RWPE2 (cell line): Measurements from ENCODE around the gene HIVEP2.

Experiments
- ATAC-seq: fragments of 200-7000 bp; cut with Tn5 transposase; 3 replicates; pipeline ENCODE4 v1.9.1; 2021; ENCODE audit warnings: low read depth
- DNase-seq: peaks from one replicate; pipeline ENCODE4 v3.0.0-alpha.2; 2020; ENCODE audit warnings: low spot score
- H3K27ac ChIP-seq: fragments of 450-650 bp; 2 replicates; pipeline ENCODE4 v1.5.1; 2017; ENCODE audit warnings: mild to moderate bottlenecking; ENCODE audit not compliant: poor library complexity, severe bottlenecking
- H3K27me3 ChIP-seq: fragments of 250-450 bp; sonication (Bioruptor Pico); 2 replicates; pipeline ENCODE4 v1.5.1; 2021; ENCODE audit warnings: mild to moderate bottlenecking, moderate library complexity; ENCODE audit not compliant: insufficient read depth, poor library complexity, severe bottlenecking
- H3K36me3 ChIP-seq: fragments of 250-450 bp; sonication (Bioruptor Pico); 2 replicates; pipeline ENCODE4 v1.5.1; 2020; ENCODE audit warnings: low read depth, mild to moderate bottlenecking, moderate library complexity
- H3K4me1 ChIP-seq: fragments of 250-450 bp; sonication (Bioruptor Pico); 2 replicates; pipeline ENCODE4 v1.5.1; 2021; ENCODE audit warnings: mild to moderate bottlenecking, moderate library complexity; ENCODE audit not compliant: insufficient read depth, poor library complexity, severe bottlenecking
- H3K4me3 ChIP-seq: fragments of 250-450 bp; sonication (Bioruptor Pico); 2 replicates; pipeline ENCODE4 v1.5.1; 2021; ENCODE audit warnings: mild to moderate bottlenecking, moderate library complexity; ENCODE audit not compliant: severe bottlenecking
- H3K9me3 ChIP-seq: fragments of 250-450 bp; sonication (Bioruptor Pico); 2 replicates; pipeline ENCODE4 v1.5.1; 2021; ENCODE audit warnings: mild to moderate bottlenecking, moderate library complexity; ENCODE audit not compliant: severe bottlenecking
- CTCF ChIP-seq: fragments of 450-650 bp; IDR thresholded peaks from one replicate; pipeline ENCODE4 v1.5.1; 2017; ENCODE audit warnings: mild to moderate bottlenecking, moderate library complexity; ENCODE audit not compliant: poor library complexity, severe bottlenecking

The HIVEP2 gene

DNA sequence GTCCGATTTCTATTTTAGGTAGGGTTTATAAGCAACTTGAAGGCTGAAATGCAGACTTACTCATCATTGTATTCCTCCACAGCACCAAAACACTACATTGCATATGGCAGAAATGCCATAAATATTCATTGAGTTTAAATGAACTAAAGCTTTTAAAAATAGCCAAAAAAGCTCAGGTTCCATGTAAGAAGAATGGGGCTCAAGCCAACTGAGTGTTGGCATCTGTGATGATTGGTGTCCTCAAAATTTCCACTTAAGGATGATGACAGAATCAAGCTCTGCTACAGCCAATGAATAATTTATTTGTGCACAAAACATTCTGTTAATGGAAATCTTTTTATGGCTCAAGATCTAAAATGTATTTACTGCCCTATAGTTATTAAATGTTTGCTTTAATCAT lies 115.4 kb downstream of the HIVEP2 start:
- H3K9me3 ChIP-seq: no peaks in the 10 kb centered on the region
- no peak overlapping the region for H3K27ac ChIP-seq
- peaks cover 7% of the 10 kb centered on the region; the same call in 1 of the 2 replicates for H3K36me3 ChIP-seq
- ATAC-seq (no peak), DNase-seq (no peak)
- no peak for TF ChIP-seq CTCF
- peaks cover 22% of the 10 kb centered on the region for H3K4me1 ChIP-seq
- H3K4me3 ChIP-seq: no peak overlapping the region
- no peaks in the 10 kb centered on the region for H3K27me3 ChIP-seq

- TF ChIP-seq CTCF: no peak
- DNase-seq: no peak
- no peaks in the 10 kb centered on the region for H3K9me3 ChIP-seq
- peaks cover 11% of the 10 kb centered on the region for H3K4me1 ChIP-seq
- H3K27me3 ChIP-seq: no peaks in the 10 kb centered on the region
- no peak overlapping the region for H3K4me3 ChIP-seq
- H3K27ac ChIP-seq: no peak overlapping the region
- no peak for ATAC-seq
- no peaks in the 10 kb centered on the region for H3K36me3 ChIP-seq
Measured at GRCh38 chr6:142827991-142828390, 117.0 kb downstream of the HIVEP2 start.

DNA sequence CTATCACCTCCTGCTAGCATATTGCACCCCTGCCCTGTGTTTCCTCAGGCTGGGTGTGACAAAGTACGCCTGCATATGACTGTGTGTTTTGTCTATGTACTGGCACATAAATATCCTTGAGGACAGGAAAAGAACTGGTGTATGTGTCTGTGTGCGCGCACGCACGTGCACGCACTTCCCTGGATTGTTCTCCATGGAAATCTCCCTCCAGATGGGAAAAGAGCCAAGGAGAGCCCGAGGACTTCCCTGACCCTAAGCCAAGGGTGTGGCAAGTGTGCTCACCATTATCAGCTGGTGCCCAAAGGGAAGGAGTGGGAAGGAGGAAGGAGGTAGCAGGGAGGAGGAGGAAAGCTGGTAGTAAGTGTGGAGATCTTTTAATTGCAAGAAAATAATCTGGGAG lies 117.6 kb downstream of the HIVEP2 start:
- no peak for DNase-seq
- Histone ChIP-seq H3K4me1 (peaks cover 7% of the 10 kb centered on the region), H3K27ac (no peak overlapping the region), H3K4me3 (no peak overlapping the region), H3K36me3 (no peaks in the 10 kb centered on the region), H3K9me3 (no peaks in the 10 kb centered on the region), H3K27me3 (no peaks in the 10 kb centered on the region)
- TF ChIP-seq CTCF: no peak
- peak; percentile 29; the same call in 2 of the 3 replicates for ATAC-seq

- no peak for ATAC-seq
- H3K4me1 ChIP-seq: peaks cover 8% of the 10 kb centered on the region
- TF ChIP-seq CTCF: no peak
- H3K27ac ChIP-seq: no peak overlapping the region
- no peaks in the 10 kb centered on the region for H3K9me3 ChIP-seq
- no peak for DNase-seq
- no peaks in the 10 kb centered on the region for H3K36me3 ChIP-seq
- H3K27me3 ChIP-seq: no peaks in the 10 kb centered on the region
- H3K4me3 ChIP-seq: no peak overlapping the region
Measured at GRCh38 chr6:142825760-142826159, 119.2 kb downstream of the HIVEP2 start.

- H3K36me3 ChIP-seq: no peaks in the 10 kb centered on the region
- peaks cover 11% of the 10 kb centered on the region for H3K4me1 ChIP-seq
- TF ChIP-seq CTCF: no peak
- H3K27me3 ChIP-seq: no peaks in the 10 kb centered on the region
- H3K9me3 ChIP-seq: no peaks in the 10 kb centered on the region
- no peak overlapping the region for H3K27ac ChIP-seq
- no peak overlapping the region for H3K4me3 ChIP-seq
- DNase-seq (no peak), ATAC-seq (no peak)
Measured at GRCh38 chr6:142824426-142824825, 120.5 kb downstream of the HIVEP2 start.
